Measurements from ENCODE around the gene HS3ST5. TPM values are rescaled to one million over a fixed set of nuclear protein-coding genes. Genes with fewer than 3 reads are reported as not detected.
"Not testable (repeated sequence)": the region's sequence is repeated elsewhere in the genome, so short reads cannot be mapped to it uniquely, and the experiment has no call there.

Gene HS3ST5
- total RNA-seq, 3 donors from 2014 or later (not counting 1 experiment from before 2014, with no cell fraction given), result not detected

GRCh38 chr6:114151064-114151690 lies 191.6 kb downstream of the HS3ST5 start:
- H3K27me3 ChIP-seq (ENCODE audit: control insufficient read depth, insufficient read depth, low read length), result no peaks in the 10 kb centered on the region
- intact Hi-C loops (cut with micrococcal nuclease), result no loop called here
- H3K36me3 ChIP-seq (ENCODE audit: control insufficient read depth, insufficient read depth, low read length), result no peaks in the 10 kb centered on the region
- ATAC-seq (no peak), DNase-seq (no peak)
- 89% methylated on average over 1 of the region's 3 CpGs for WGBS (ENCODE audit: insufficient coverage)
- H3K36me3 Mint-ChIP-seq, result no peaks in the 10 kb centered on the region
- H3K9me3 Mint-ChIP-seq, result peaks cover 0 to 3% of the 10 kb centered on the region in 2 donors
- no peak overlapping the region for H3K4me3 ChIP-seq (ENCODE audit: low read length)
- no peak overlapping the region for H3K27ac ChIP-seq (ENCODE audit: low read length)
- H3K4me1 Mint-ChIP-seq, result no peaks in the 10 kb centered on the region
- H3K27me3 Mint-ChIP-seq (ENCODE audit: low read depth in 2 of 2), result no peaks in the 10 kb centered on the region
- H3K4me1 ChIP-seq (ENCODE audit: control insufficient read depth, insufficient read depth, low read length), result no peaks in the 10 kb centered on the region
- TF ChIP-seq CTCF (IDR thresholded peaks at IDR 0.05), result no peak
- no peaks in the 10 kb centered on the region for H3K9me3 ChIP-seq (ENCODE audit: control insufficient read depth, insufficient read depth, low read length)
- H3K4me3 Mint-ChIP-seq, result no peak overlapping the region
- H3K27ac Mint-ChIP-seq, result no peak overlapping the region

- not testable (repeated sequence) for H3K9me3 ChIP-seq (ENCODE audit: control insufficient read depth, insufficient read depth, low read length)
Observed at GRCh38 chr6:114149182-114149581, 193.6 kb downstream of the HS3ST5 start.

GRCh38 chr6:114144887-114145851 lies 197.7 kb downstream of the HS3ST5 start:
- Mint-ChIP-seq H3K4me3 (no peak overlapping the region), H3K4me1 (no peaks in the 10 kb centered on the region), H3K27ac (no peak overlapping the region), H3K36me3 (no peaks in the 10 kb centered on the region), H3K9me3 (peaks cover 2 to 10% of the 10 kb centered on the region in 2 donors), H3K27me3 (ENCODE audit: low read depth in 2 of 2) (peaks cover 0 to 3% of the 10 kb centered on the region in 2 donors)
- no peak for DNase-seq
- no peaks in the 10 kb centered on the region for H3K27me3 ChIP-seq (ENCODE audit: control insufficient read depth, insufficient read depth, low read length)
- ATAC-seq, result no peak
- no peaks in the 10 kb centered on the region for H3K4me1 ChIP-seq (ENCODE audit: control insufficient read depth, insufficient read depth, low read length)
- intact Hi-C loops (cut with micrococcal nuclease), result no loop called here
- H3K4me3 ChIP-seq (ENCODE audit: low read length), result no peak overlapping the region
- H3K27ac ChIP-seq (ENCODE audit: low read length), result no peak overlapping the region
- TF ChIP-seq CTCF (IDR thresholded peaks at IDR 0.05), result no peak
- H3K9me3 ChIP-seq (ENCODE audit: control insufficient read depth, insufficient read depth, low read length), result no peaks in the 10 kb centered on the region
- H3K36me3 ChIP-seq (ENCODE audit: control insufficient read depth, insufficient read depth, low read length), result no peaks in the 10 kb centered on the region
- 54% methylated on average over 7 of the region's 9 CpGs for WGBS (ENCODE audit: insufficient coverage)

More at GRCh38 chr6:114149182-114149581, 193.6 kb downstream of the HS3ST5 start:
- H3K36me3 ChIP-seq (ENCODE audit: control insufficient read depth, insufficient read depth, low read length); H3K27me3 Mint-ChIP-seq (ENCODE audit: low read depth in 2 of 2); H3K4me3 ChIP-seq (ENCODE audit: low read length); DNase-seq; H3K4me3 Mint-ChIP-seq; H3K27me3 ChIP-seq (ENCODE audit: control insufficient read depth, insufficient read depth, low read length); H3K4me1 Mint-ChIP-seq; H3K9me3 Mint-ChIP-seq; H3K27ac Mint-ChIP-seq; intact Hi-C loops (cut with micrococcal nuclease); H3K27ac ChIP-seq (ENCODE audit: low read length); H3K4me1 ChIP-seq (ENCODE audit: control insufficient read depth, insufficient read depth, low read length); H3K36me3 Mint-ChIP-seq; ATAC-seq: not testable (repeated sequence)

GRCh38 chr6:114142258-114142657 lies 200.6 kb downstream of the HS3ST5 start:
- Histone ChIP-seq H3K4me3 (ENCODE audit: low read length) (no peak overlapping the region), H3K27me3 (ENCODE audit: control insufficient read depth, insufficient read depth, low read length) (no peaks in the 10 kb centered on the region), H3K4me1 (ENCODE audit: control insufficient read depth, insufficient read depth, low read length) (no peaks in the 10 kb centered on the region), H3K9me3 (ENCODE audit: control insufficient read depth, insufficient read depth, low read length) (no peaks in the 10 kb centered on the region), H3K27ac (ENCODE audit: low read length) (no peak overlapping the region), H3K36me3 (ENCODE audit: control insufficient read depth, insufficient read depth, low read length) (no peaks in the 10 kb centered on the region)
- H3K4me3 Mint-ChIP-seq, result no peak overlapping the region
- DNase-seq, result no peak
- peaks cover 0 to 3% of the 10 kb centered on the region in 2 donors for H3K27me3 Mint-ChIP-seq (ENCODE audit: low read depth in 2 of 2)
- ATAC-seq, result no peak
- no peaks in the 10 kb centered on the region for H3K36me3 Mint-ChIP-seq
- H3K4me1 Mint-ChIP-seq, result no peaks in the 10 kb centered on the region
- peaks cover 2 to 14% of the 10 kb centered on the region in 2 donors for H3K9me3 Mint-ChIP-seq
- 82% methylated on average over 7 of the region's 7 CpGs for WGBS (ENCODE audit: insufficient coverage)
- intact Hi-C loops (cut with micrococcal nuclease), result no loop called here
- no peak overlapping the region for H3K27ac Mint-ChIP-seq
- TF ChIP-seq CTCF (IDR thresholded peaks at IDR 0.05), result no peak
